ENCODE measurements around the gene MLN. TPM values are rescaled to one million over a fixed set of nuclear protein-coding genes. Genes with fewer than 3 reads are reported as not detected.

The MLN gene
- total RNA-seq, 2 experiments from 2014 or later = not detected

DNA sequence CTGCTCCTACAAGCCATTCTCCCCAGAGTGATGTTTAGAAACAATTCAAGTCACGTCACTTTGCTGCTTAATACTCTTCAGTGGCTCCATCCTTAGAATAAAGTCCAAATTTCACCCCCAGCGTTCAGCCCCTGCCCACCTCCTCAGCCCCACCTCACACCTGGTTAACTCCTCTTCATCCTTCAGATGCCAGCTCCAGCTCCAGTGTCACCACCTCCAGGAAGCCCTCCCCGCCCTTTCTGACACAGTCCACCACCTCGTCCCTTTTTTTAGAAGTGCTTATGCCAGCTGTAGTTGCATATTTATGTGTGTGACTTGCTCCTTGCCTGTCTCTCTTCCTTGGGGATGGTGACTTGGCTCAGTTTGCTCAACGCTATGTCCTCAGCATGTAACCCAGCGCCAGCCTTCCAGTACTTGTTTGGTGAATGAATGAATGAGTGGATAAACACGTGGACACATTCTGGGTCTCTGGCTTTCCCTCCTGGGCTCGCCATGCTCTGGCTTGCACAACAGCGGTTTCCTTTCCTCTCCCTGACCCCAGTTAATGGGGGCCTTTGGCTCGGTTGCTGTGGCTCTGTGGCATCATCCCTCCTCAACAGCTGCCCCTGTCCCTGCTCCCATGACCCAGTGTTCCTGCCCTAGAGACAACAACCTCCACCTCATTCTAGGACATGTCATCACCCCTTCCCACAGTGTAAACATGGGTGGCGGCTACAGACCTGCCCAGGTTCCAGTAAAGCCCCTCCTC, 53.4 kb downstream of the MLN start:
- no peaks in the 10 kb centered on the region for H3K27me3 Mint-ChIP-seq (ENCODE audit: low read depth)
- no peaks in the 10 kb centered on the region for H3K36me3 Mint-ChIP-seq (ENCODE audit: low read depth)
- intact Hi-C loops (cut with micrococcal nuclease) = no loop called here
- CTCF ChIA-PET = interaction anchor here (2.3 kb wide), 1 partner anchor 10 kb away, joined by 6 read pairs; no protein-coding TSS in a partner anchor
- no peaks in the 10 kb centered on the region for H3K4me1 Mint-ChIP-seq (ENCODE audit: low read depth)
- no peaks in the 10 kb centered on the region for H3K9me3 Mint-ChIP-seq
- H3K4me3 Mint-ChIP-seq = no peak overlapping the region
- no peak overlapping the region for H3K27ac Mint-ChIP-seq
- no peak for DNase-seq

DNA sequence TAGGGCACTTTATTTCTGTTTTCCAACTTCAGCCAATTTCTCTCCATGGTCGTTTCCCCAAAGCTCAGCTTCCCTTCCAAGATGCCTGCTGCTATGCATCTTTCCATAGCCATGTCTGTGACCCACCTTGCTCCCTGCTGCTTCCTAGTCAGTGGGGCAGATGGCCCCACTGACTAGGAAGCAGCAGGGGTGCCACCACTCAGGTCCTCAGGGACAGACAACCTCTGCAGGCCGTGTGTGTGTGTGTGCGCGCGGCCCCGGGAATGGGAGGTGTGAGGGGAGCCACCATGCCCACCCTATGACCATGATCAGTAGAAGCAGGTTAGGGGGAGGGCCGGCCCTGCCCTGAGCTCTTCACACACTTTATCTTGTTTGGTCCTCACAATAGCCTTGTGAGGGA, 54.4 kb downstream of the MLN start:
- CTCF ChIA-PET = interaction anchor here (2.3 kb wide), 1 partner anchor 11 kb away, joined by 6 read pairs; no protein-coding TSS in a partner anchor
- Mint-ChIP-seq H3K4me1 (ENCODE audit: low read depth) (no peaks in the 10 kb centered on the region), H3K27ac (no peak overlapping the region), H3K27me3 (ENCODE audit: low read depth) (no peaks in the 10 kb centered on the region), H3K9me3 (no peaks in the 10 kb centered on the region), H3K4me3 (no peak overlapping the region), H3K36me3 (ENCODE audit: low read depth) (no peaks in the 10 kb centered on the region)
- no peak for DNase-seq
- intact Hi-C loops (cut with micrococcal nuclease) = loop anchor here (10.0 kb wide), 1 partner anchor 405 kb away; no protein-coding TSS in a partner anchor

DNA sequence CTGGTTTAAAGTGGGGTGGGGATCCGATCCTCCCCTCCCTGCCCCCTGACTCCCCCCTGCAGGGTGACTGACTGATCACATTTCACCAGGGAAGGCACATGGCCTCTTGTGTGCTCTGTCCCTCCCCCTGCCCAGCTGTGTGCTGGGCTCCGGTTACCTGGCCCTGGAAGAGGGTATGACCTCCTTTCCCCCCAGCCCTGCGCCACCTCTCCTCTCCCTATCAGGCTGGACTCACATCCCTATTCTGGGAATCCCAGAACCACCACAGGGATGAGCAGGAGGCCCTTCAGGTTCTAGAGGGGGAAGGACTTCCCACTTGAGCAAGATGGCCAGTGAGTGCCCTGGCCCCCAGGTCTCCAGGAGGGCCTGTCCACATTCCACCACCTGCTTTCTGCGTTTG, 55.0 kb downstream of the MLN start:
- Mint-ChIP-seq H3K36me3 (ENCODE audit: low read depth) (no peaks in the 10 kb centered on the region), H3K27me3 (ENCODE audit: low read depth) (no peaks in the 10 kb centered on the region), H3K4me1 (ENCODE audit: low read depth) (peaks cover 2% of the 10 kb centered on the region), H3K9me3 (no peaks in the 10 kb centered on the region), H3K27ac (no peak overlapping the region), H3K4me3 (no peak overlapping the region)
- no peak for DNase-seq
- CTCF ChIA-PET = interaction anchor here (0.9 to 2.3 kb wide), 2 partner anchors 11 to 54 kb away, joined by 3 to 6 read pairs; no protein-coding TSS in a partner anchor
- intact Hi-C loops (cut with micrococcal nuclease) = loop anchor here (10.0 kb wide), 1 partner anchor 406 kb away; no protein-coding TSS in a partner anchor

GRCh38 chr6:33747823-33748222, 56.0 kb downstream of the MLN start:
- intact Hi-C loops (cut with micrococcal nuclease) = loop anchor here (10.0 kb wide), 1 partner anchor 407 kb away; no protein-coding TSS in a partner anchor
- peaks cover 2% of the 10 kb centered on the region for H3K4me1 Mint-ChIP-seq (ENCODE audit: low read depth)
- H3K9me3 Mint-ChIP-seq = no peaks in the 10 kb centered on the region
- H3K36me3 Mint-ChIP-seq (ENCODE audit: low read depth) = no peaks in the 10 kb centered on the region
- H3K27ac Mint-ChIP-seq = no peak overlapping the region
- DNase-seq = no peak
- CTCF ChIA-PET = interaction anchor here (0.9 kb wide), 1 partner anchor 53 kb away, joined by 3 read pairs; no protein-coding TSS in a partner anchor
- H3K4me3 Mint-ChIP-seq = no peak overlapping the region
- no peaks in the 10 kb centered on the region for H3K27me3 Mint-ChIP-seq (ENCODE audit: low read depth)

- Mint-ChIP-seq H3K9me3 (no peaks in the 10 kb centered on the region), H3K27ac (no peak within 1 kb of the TSS), H3K4me1 (ENCODE audit: low read depth) (peaks cover 2% of the 10 kb centered on the region), H3K4me3 (no peak within 1 kb of the TSS), H3K27me3 (ENCODE audit: low read depth) (no peaks in the 10 kb centered on the region), H3K36me3 (ENCODE audit: low read depth) (no peaks in the 10 kb centered on the region)
- no peak for DNase-seq
- intact Hi-C loops (cut with micrococcal nuclease) = loop anchor here (10.0 kb wide), 1 partner anchor 408 kb away; no protein-coding TSS in a partner anchor
- CTCF ChIA-PET = interaction anchor here (1.7 kb wide), 1 partner anchor 281 kb away, joined by 5 read pairs; no protein-coding TSS in a partner anchor
Measured at GRCh38 chr6:33746651-33747100, 57.1 kb downstream of the MLN start, which contains the start of gene IP6K3. TSS of gene IP6K3 (minus strand) at chr6:33746905. CDS start at chr6:33735476, 11,429 bp downstream.

DNA sequence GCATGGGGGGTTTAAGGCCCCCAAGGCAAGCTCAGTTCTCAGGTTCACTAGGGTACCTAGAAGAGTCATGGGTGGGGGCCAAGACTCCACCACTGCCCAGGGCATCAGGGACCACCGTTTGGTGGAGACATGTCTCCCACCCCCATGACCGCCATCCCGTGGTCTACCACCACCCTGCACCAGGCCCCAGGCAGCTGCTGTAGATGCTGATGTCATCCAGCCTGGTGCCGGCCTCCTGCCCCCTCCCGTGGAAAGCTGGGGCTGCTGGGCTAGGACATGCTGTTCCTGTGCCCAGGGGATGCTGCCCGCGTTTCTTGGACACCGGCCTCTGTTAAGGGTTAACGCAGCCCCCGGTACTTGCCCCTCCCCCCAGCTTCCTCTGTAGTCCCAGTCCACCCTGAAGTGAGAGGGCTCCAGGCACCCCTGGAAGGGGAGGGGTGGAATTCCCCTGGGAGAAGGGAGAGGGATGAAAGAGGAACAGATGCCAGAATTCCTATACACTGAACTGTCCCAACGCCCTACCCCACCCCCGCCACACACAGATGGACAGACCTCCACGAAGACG, 57.7 kb downstream of the MLN start:
- peaks cover 2% of the 10 kb centered on the region for H3K4me1 Mint-ChIP-seq (ENCODE audit: low read depth)
- CTCF ChIA-PET = interaction anchor here (0.7 to 1.9 kb wide), 3 partner anchors 24 to 282 kb away, joined by 4 to 7 read pairs (median 5); no protein-coding TSS in a partner anchor
- H3K4me3 Mint-ChIP-seq = no peak overlapping the region
- H3K27ac Mint-ChIP-seq = no peak overlapping the region
- no peak for DNase-seq
- intact Hi-C loops (cut with micrococcal nuclease) = loop anchor here (10.0 kb wide), 1 partner anchor 409 kb away; no protein-coding TSS in a partner anchor
- H3K36me3 Mint-ChIP-seq (ENCODE audit: low read depth) = no peaks in the 10 kb centered on the region
- H3K9me3 Mint-ChIP-seq = no peaks in the 10 kb centered on the region
- H3K27me3 Mint-ChIP-seq (ENCODE audit: low read depth) = no peaks in the 10 kb centered on the region

DNA sequence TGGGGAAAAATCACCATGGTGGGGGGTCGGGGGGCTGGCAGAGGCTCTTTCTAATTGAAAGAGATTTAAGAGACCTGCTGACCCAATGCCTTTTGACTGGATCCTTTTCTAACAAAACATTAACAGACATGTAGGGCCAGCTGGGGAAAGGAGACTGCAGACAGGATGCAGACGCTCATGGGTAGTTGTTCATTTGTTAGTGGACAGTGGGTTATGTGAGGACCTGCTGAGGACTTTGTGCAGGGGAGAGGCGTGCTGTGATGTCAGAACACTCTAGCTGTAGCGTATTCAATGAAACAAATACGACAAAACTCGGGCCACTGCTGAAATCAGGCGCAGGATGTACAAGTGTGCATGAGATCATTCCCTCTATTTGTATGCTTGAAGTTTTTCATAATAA, 58.3 kb downstream of the MLN start:
- CTCF ChIA-PET = interaction anchor here (0.7 to 2.4 kb wide), 7 partner anchors 22 to 282 kb away, joined by 3 to 15 read pairs (median 5); no protein-coding TSS in a partner anchor
- no peak for DNase-seq
- Mint-ChIP-seq H3K36me3 (ENCODE audit: low read depth) (no peaks in the 10 kb centered on the region), H3K27me3 (ENCODE audit: low read depth) (no peaks in the 10 kb centered on the region), H3K4me3 (no peak overlapping the region), H3K27ac (no peak overlapping the region), H3K4me1 (ENCODE audit: low read depth) (peaks cover 2% of the 10 kb centered on the region), H3K9me3 (no peaks in the 10 kb centered on the region)
- intact Hi-C loops (cut with micrococcal nuclease) = loop anchor here (2.0 to 10.0 kb wide), 2 partner anchors 25 to 409 kb away; no protein-coding TSS in a partner anchor

GRCh38 chr6:33744895-33745546, 58.8 kb downstream of the MLN start:
- DNase-seq = no peak
- CTCF ChIA-PET = interaction anchor here (0.6 to 2.9 kb wide), 11 partner anchors 12 to 381 kb away, joined by 3 to 17 read pairs (median 7); partner anchors contain the start of gene UQCC2
- Mint-ChIP-seq H3K4me3 (no peak overlapping the region), H3K27ac (no peak overlapping the region), H3K4me1 (ENCODE audit: low read depth) (peaks cover 2% of the 10 kb centered on the region), H3K9me3 (no peaks in the 10 kb centered on the region), H3K36me3 (ENCODE audit: low read depth) (no peaks in the 10 kb centered on the region), H3K27me3 (ENCODE audit: low read depth) (no peaks in the 10 kb centered on the region)
- intact Hi-C loops (cut with micrococcal nuclease) = loop anchor here (1.0 to 10.0 kb wide), 6 partner anchors 17 to 410 kb away; partner anchors contain the start of gene UQCC2

Other genes with a start within 250 kb of the MLN start
- 10 to 100 TPM; 38.3 to 41.1 TPM for gene BAK1, start 223.7 kb downstream of the MLN start, total RNA-seq
- 10 to 100 TPM; 34.8 to 35.1 TPM for gene ITPR3, start 182.7 kb downstream of the MLN start, total RNA-seq
- 100 to 1,000 TPM; 199 to 205 TPM for gene UQCC2, start 92.3 kb downstream of the MLN start, total RNA-seq
- gene IP6K3, start 57.1 kb downstream of the MLN start, total RNA-seq = not detected
- 10 to 100 TPM; 64.0 to 66.3 TPM for gene LEMD2, start 14.9 kb downstream of the MLN start, total RNA-seq